Measurements from ENCODE around the gene CTCF.

The CTCF gene

GRCh38 chr16:67678354-67679023 lies 116.2 kb downstream of the CTCF start:
- DNase-seq (ENCODE audit: low spot score) (no peak), FAIRE-seq (no peak)

GRCh38 chr16:67679935-67680897 lies 117.9 kb downstream of the CTCF start:
- no peak for DNase-seq (ENCODE audit: low spot score)
- no peak for FAIRE-seq

- FAIRE-seq, result no peak
- DNase-seq (ENCODE audit: low spot score), result no peak
Measured at GRCh38 chr16:67683767-67684166, 121.4 kb downstream of the CTCF start.

GRCh38 chr16:67685388-67686112 lies 123.2 kb downstream of the CTCF start:
- FAIRE-seq (no peak), DNase-seq (ENCODE audit: low spot score) (no peak)
